ENCODE results near the gene DIP2C.
"Not testable (repeated sequence)": the region's sequence is repeated elsewhere in the genome, so short reads cannot be mapped to it uniquely, and the experiment has no call there.

DIP2C gene

GRCh38 chr10:700183-700582, 10.7 kb upstream of the DIP2C start:
- in situ Hi-C loops (cut with MboI; ENCODE audit: low sequenced_read_pairs), result not testable (repeated sequence)

- in situ Hi-C loops (cut with MboI; ENCODE audit: low sequenced_read_pairs), result no loop called here
Measured at GRCh38 chr10:697097-697875, 7.8 kb upstream of the DIP2C start.

DNA sequence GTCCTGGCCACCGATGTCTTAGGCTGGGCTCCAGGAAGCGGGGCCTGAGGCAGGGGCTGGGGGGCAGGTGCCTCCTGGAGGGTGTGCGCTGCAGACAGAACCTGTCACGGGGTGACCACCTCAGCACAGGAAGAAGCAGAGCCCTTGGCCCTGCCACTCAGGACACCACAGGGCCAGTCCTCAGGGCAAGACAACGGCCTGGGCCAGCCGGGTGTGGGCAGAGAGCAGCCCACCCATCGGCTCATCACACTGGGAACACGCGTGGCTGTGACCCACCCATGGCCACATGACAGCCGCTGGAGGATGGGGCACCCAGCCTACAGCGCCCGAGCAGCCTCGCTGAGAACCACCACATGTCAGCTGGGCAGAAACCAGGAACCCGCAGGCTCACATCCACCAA, 5.9 kb upstream of the DIP2C start:
- in situ Hi-C loops (cut with MboI; ENCODE audit: low sequenced_read_pairs), result no loop called here

DNA sequence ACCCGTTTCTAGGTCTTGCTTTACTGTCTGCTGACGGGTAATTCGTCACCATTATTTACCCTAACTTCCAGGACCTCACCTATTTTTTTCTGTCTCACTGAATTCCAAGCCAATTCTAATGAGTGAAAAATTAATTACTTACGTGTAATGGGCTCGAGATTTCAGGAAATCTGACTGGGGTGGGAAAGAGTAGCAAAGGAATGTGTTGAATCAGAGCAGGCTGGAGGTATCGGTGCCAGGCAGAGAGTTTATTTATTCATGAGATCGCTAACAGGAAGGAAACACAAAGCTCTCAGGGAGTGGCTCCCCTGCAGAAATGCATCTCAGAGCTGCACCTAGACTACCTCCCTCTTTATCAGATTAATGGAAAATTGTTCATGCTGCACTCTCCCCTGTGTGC, 4.0 kb upstream of the DIP2C start:
- in situ Hi-C loops (cut with MboI; ENCODE audit: low sequenced_read_pairs), result no loop called here

GRCh38 chr10:692682-693351, 3.3 kb upstream of the DIP2C start:
- in situ Hi-C loops (cut with MboI; ENCODE audit: low sequenced_read_pairs), result no loop called here

DNA sequence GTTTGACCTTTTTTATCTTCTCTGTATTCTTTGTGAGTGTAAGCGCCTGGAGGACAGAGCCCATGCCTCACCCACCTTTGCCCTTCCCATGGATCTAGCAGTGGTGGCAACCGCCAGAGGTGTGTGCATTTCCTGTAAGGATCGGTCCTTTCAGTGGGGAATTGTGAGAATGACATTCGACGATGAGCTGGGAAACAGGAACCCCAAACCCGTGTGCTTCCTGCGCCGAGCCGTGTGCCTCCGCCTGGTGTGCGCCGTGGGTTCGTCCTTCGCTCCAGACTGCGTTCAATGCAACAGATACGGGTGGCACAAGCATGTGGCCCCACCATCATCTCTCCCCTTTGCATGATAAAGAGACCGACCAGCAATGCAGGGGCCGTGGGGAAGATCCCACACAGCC, 1.7 kb upstream of the DIP2C start:
- in situ Hi-C loops (cut with MboI; ENCODE audit: low sequenced_read_pairs), result no loop called here

DNA sequence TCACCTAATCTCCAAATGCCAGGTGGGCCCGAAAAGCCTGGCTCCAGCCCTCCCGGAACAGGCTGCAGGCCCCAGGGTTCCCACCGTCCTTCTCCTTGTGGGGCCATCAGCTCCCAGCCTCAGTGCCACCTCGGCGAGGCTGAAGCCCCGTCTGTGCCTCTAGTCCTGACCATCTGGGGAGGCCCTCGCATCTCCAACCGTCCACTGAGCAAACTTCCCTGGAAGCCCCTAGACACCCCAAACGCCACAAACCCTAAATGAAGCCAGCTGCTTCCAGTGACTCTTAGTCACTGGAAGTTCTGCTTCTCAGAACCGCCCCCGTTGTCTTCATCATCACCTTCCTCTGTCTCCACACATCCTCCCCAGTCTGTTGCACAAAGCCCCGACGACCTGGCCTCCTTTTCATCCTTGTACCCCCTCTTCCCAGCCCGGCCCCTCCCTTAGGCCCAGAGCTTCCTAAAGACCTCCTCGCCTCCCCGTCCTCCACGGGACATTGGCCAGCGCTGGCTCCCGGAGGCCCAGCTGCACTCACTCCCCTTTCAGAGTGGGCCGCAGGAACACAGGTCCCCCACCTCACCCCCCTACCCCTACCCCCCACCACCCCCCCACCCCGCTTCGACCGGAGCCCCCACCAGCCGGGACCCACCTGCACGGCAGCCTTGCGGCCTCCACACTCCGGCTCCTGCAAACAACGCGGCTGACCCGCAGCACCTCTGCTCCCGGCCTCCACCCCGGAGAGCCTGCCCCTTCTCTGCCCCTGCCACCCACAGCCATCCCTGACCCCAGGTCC, 1.1 kb upstream of the DIP2C start:
- in situ Hi-C loops (cut with MboI; ENCODE audit: low sequenced_read_pairs), result no loop called here

DNA sequence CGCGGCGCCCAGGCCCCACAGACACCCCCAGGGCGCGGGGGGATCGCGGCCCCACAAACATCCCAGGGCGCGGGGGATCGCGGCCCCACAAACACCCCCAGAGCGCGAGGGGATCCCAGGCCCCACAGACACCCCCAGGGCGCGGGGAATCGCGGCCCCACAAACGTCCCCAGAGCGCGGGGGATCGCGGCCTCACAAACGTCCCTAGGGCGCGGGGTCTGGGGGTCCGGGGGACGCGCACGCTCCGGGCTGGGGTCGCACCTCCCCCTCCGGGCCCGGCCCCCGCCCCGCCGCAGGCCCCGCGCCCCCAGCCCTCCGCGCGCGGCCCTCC, 382 bp downstream of the DIP2C start:
- in situ Hi-C loops (cut with MboI; ENCODE audit: low sequenced_read_pairs), result no loop called here

GRCh38 chr10:688312-689120, 952 bp downstream of the DIP2C start:
- in situ Hi-C loops (cut with MboI; ENCODE audit: low sequenced_read_pairs), result no loop called here

- in situ Hi-C loops (cut with MboI; ENCODE audit: low sequenced_read_pairs), result no loop called here
Measured at GRCh38 chr10:687583-688311, 1.7 kb downstream of the DIP2C start.

DNA sequence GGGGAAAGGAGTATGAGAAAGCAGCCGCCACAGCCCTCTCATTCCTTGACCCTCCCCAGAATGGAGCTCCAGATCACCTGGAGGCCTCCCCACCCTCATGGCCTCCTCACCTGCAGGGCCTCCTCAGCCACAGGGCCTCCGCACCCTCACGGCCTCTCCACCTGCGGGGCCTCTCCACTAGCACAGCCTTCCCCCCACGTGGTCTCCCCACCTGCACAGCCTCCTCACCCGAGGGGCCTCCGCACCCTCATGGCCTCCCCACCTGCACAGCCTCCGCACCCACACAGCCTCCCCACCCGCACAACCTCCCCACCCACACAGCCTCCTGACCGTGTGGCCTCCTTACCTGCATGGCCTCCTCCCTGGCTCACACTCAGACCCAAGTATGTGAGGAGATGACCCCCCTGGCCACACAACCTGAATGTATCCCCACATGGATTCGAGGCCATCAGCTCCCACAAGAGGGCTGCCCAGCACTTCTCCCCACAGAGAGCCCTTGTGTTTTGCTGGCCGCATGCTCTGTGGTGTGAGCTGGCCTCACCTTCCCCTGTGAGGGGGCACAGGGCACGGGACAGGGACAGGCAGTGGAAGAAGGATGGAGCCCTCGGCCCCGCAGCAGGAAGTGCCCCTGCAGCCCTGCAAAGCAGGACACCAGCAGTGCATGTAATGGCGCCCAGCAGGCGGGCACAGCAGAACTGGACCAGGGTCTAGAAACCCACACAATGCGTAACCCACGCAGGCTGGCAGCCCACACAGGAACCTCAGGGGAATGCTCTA, 3.1 kb downstream of the DIP2C start:
- in situ Hi-C loops (cut with MboI; ENCODE audit: low sequenced_read_pairs), result no loop called here

GRCh38 chr10:685613-686012, 3.9 kb downstream of the DIP2C start:
- in situ Hi-C loops (cut with MboI; ENCODE audit: low sequenced_read_pairs), result no loop called here

DNA sequence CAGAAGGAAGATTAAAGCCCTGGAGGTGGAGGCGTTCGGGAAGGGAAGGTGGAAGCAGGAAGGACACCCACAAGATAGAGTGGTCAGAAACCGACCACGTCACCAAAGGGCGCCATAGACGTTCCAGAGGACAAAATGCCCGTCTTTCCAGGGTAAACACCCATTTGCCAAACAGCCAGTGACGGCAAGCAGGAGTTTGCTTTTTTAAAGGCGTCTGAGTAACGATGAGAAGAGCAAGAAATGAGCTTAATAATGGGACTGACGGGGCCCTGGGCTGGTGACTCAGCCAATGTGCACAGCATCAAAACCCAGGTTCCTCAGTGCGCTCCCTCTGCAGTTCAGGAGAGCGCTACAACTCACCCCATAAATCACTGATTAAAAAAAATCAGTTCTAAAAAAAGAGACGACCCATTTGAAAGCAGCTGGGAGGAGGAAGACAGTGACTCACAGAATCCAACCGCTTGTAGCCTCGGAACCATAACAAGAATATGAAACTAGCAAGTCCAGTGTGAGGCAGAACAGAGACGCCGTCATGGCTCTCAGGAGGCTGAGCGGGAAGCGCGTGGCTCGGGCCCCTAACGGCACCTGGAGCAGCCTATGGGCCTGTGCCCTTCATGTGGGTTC, 5.9 kb downstream of the DIP2C start:
- in situ Hi-C loops (cut with MboI; ENCODE audit: low sequenced_read_pairs), result no loop called here

DNA sequence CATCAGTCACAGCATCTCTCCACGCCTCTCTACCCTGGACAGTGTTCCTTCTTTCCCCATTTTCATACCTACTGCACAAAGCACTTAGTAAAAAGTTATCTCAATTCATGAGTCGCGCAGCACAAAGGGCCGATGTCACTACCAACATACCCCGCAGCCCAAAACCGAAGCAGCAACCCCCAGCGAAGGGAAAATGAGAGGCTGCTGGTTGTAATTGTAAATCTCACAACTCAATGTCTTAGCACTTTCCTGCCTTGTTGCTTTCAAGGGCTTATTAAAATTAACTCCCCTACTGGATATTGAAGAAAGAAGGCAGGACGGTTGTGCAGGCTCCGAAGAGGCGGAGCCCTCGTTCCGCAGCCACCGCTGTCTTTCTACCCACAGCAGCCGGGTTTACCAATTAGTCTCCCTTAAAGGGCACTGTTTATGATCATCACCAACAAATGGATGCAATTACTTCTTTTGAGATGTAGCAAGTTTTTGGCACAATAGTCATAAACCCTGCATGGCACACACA, 6.5 kb downstream of the DIP2C start:
- in situ Hi-C loops (cut with MboI; ENCODE audit: low sequenced_read_pairs), result no loop called here

DNA sequence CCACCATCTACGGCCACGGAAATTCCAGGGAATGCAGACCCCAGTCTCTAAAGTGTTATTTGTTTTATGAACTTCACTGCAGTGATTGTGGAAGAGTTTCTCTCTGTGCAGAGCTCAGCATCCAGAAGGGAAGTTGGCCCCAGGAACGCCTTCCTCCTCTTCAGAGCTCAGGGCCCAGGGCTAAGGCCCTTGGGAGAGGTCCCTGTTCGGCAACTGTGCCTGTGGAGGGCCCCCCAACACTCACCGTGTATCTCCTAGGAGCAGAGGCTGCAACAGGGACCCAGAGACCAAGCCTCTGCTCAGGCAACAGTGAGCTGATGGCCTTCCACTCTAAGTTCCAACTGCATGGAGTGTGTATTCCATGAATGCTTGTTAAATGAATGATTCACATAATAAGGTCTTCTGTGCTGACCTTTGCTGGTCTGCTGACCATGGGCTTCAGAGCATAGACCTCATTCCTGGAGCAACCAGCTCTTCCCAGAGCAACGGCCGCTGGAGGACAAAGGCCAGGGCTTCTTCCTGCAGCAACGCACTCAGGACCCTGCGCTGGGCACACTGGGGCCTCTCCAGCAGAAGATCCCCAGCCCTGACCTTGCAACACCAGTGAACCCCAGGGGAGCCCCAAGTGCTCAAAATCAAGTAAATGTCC, 7.7 kb downstream of the DIP2C start:
- in situ Hi-C loops (cut with MboI; ENCODE audit: low sequenced_read_pairs), result no loop called here

DNA sequence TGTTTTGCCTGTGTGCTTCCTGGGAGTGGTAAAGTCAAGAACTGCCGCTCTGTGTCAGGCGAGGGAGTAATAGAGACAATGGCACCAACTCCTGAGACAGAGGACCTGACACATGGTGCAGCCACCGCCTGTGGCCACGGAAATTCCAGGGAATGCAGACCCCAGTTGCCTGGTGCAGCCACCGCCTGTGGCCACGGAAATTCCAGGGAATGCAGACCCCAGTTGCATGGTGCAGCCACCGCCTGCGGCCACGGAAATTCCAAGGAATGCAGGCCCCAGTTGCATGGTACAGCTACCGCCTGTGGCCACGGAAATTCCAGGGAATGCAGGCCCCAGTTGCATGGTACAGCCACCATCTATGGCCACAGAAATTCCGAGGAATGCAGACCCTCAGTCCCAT, 8.7 kb downstream of the DIP2C start:
- in situ Hi-C loops (cut with MboI; ENCODE audit: low sequenced_read_pairs), result no loop called here

DNA sequence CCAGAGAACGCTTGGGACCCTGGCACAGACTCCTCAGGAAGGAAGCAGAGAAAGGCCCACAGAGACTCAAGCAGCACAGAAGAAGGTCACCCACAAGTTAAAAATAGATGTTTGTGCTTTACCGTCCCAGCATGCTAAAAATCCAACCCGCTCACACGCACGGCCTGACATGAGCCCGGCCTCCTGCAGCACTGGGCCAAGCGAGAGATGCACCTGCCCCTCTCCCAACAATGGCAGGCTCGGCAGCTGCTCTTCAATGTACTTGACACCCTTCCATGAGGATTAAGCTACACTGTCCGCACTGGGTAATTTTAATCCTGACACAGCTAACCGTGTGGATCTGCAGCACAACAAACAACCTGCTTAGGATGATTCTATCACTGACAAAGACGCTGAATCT, 9.3 kb downstream of the DIP2C start:
- in situ Hi-C loops (cut with MboI; ENCODE audit: low sequenced_read_pairs), result no loop called here

GRCh38 chr10:679556-679955, 9.9 kb downstream of the DIP2C start:
- in situ Hi-C loops (cut with MboI; ENCODE audit: low sequenced_read_pairs), result no loop called here

GRCh38 chr10:678662-679005, 10.8 kb downstream of the DIP2C start:
- in situ Hi-C loops (cut with MboI; ENCODE audit: low sequenced_read_pairs), result not testable (repeated sequence)
